Ascending aorta (tissue), 2 donors: ENCODE data around the gene CNTN2. TPM values are rescaled to one million over a fixed set of nuclear protein-coding genes. Genes with fewer than 3 reads are reported as not detected.

Source experiments
- DNase-seq, 2 donors: peaks; one replicate each; pipeline ENCODE4 v3.0.0-alpha.2; 2019; ENCODE audit warnings: low spot score in 2 of 2
- H3K27ac ChIP-seq, 2 donors: fragments of 200-600 bp; sonication (generic); one replicate each; pipeline ENCODE4 v1.5.1; 2016 to 2017; ENCODE audit warnings: mild to moderate bottlenecking in 1 of 2
- H3K27me3 ChIP-seq: fragments of 200-600 bp; sonication (generic); one replicate; pipeline ENCODE4 v1.5.1; 2017
- H3K36me3 ChIP-seq, 2 donors: fragments of 200-600 bp; sonication (generic); one replicate each; pipeline ENCODE4 v1.5.1; 2016
- H3K4me1 ChIP-seq, 2 donors: fragments of 200-600 bp; sonication (generic); one replicate each; pipeline ENCODE4 v1.5.1; 2016 to 2017; ENCODE audit warnings: mild to moderate bottlenecking in 1 of 2
- H3K4me3 ChIP-seq, 2 donors: fragments of 200-600 bp; sonication (generic); one replicate each; pipeline ENCODE4 v1.5.1; 2016 to 2017; ENCODE audit warnings: mild to moderate bottlenecking in 1 of 2
- H3K9me3 ChIP-seq, 2 donors: fragments of 200-600 bp; sonication (generic); one replicate each; pipeline ENCODE4 v1.5.1; 2016
- intact Hi-C: fragments of 100-400 bp; cut with DNase I; formaldehyde crosslinking; loops from one replicate; pipeline ENCODE4 v1.15.1; 2023
- total RNA-seq: library from RNA; depleted of rRNA; stranded (reverse); fragments of >200 nt; gene quantifications from one replicate; pipeline ENCODE4 v1.1.0, GENCODE V29; 2016
- TF ChIP-seq, protein P1 (sequence below), 3 experiments: fragments of 200-600 bp in 2 of 3; fragments of 450-650 bp in 1 of 3; sonication (generic) in 2 of 3; IDR thresholded peaks; one replicate each; pipeline ENCODE4 v1.5.1; 2016 to 2019; ENCODE audit warnings: antibody characterized with exemption in 3 of 3, mild to moderate bottlenecking in 1 of 3, moderate library complexity in 1 of 3

CNTN2 gene
- total RNA-seq, 1 donor from 2014 or later, result 0.32 TPM

- TF ChIP-seq, protein P1, sequence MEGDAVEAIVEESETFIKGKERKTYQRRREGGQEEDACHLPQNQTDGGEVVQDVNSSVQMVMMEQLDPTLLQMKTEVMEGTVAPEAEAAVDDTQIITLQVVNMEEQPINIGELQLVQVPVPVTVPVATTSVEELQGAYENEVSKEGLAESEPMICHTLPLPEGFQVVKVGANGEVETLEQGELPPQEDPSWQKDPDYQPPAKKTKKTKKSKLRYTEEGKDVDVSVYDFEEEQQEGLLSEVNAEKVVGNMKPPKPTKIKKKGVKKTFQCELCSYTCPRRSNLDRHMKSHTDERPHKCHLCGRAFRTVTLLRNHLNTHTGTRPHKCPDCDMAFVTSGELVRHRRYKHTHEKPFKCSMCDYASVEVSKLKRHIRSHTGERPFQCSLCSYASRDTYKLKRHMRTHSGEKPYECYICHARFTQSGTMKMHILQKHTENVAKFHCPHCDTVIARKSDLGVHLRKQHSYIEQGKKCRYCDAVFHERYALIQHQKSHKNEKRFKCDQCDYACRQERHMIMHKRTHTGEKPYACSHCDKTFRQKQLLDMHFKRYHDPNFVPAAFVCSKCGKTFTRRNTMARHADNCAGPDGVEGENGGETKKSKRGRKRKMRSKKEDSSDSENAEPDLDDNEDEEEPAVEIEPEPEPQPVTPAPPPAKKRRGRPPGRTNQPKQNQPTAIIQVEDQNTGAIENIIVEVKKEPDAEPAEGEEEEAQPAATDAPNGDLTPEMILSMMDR (IDR thresholded peaks at IDR 0.05), result no peak
- Histone ChIP-seq H3K36me3 (no peaks in the 10 kb centered on the region), H3K4me1 (no peaks in the 10 kb centered on the region), H3K9me3 (no peaks in the 10 kb centered on the region), H3K27ac (no peak overlapping the region), H3K4me3 (no peak overlapping the region), H3K27me3 (no peaks in the 10 kb centered on the region)
- no peak for DNase-seq
- intact Hi-C loops, result no loop called here
Observed at GRCh38 chr1:205066141-205066818, 23.3 kb downstream of the CNTN2 start.

GRCh38 chr1:205067031-205067430 is 24.0 kb downstream of the CNTN2 start:
- TF ChIP-seq, protein P1 (IDR thresholded peaks at IDR 0.05), result no peak
- DNase-seq, result no peak
- Histone ChIP-seq H3K9me3 (no peaks in the 10 kb centered on the region), H3K27ac (no peak overlapping the region), H3K4me3 (no peak overlapping the region), H3K36me3 (no peaks in the 10 kb centered on the region), H3K27me3 (no peaks in the 10 kb centered on the region), H3K4me1 (no peaks in the 10 kb centered on the region)
- intact Hi-C loops, result no loop called here

DNA sequence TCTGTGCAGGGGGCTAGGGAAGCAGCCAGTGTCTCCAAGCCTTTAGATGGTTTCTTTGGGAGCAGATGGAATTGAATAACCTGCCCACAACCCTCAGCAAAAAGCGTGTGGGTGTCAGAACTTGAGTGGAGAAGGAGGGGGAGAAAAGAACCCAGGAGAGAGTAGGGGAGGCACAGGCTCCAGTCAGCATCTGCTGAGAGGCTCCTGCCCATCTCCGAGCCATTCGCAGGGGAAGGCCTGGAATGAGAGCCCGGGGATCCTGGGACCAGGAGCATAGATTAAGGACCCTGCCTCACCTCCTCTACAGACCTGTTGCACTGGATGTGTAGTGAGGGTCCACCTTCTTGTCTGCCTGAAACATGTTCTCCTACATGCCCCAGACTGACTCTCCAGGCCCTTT is 25.0 kb downstream of the CNTN2 start:
- no peaks in the 10 kb centered on the region for H3K27me3 ChIP-seq
- H3K9me3 ChIP-seq, result no peaks in the 10 kb centered on the region
- no peak overlapping the region for H3K27ac ChIP-seq
- H3K4me1 ChIP-seq, result no peaks in the 10 kb centered on the region
- no peaks in the 10 kb centered on the region for H3K36me3 ChIP-seq
- no peak overlapping the region for H3K4me3 ChIP-seq
- no peak for DNase-seq
- TF ChIP-seq, protein P1 (IDR thresholded peaks at IDR 0.05), result no peak
- intact Hi-C loops, result no loop called here

GRCh38 chr1:205068457-205069040 is 25.5 kb downstream of the CNTN2 start:
- no peaks in the 10 kb centered on the region for H3K4me1 ChIP-seq
- TF ChIP-seq, protein P1 (IDR thresholded peaks at IDR 0.05), result no peak
- H3K9me3 ChIP-seq, result no peaks in the 10 kb centered on the region
- no peaks in the 10 kb centered on the region for H3K36me3 ChIP-seq
- H3K27ac ChIP-seq, result no peak overlapping the region
- H3K27me3 ChIP-seq, result no peaks in the 10 kb centered on the region
- H3K4me3 ChIP-seq, result no peak overlapping the region
- no peak for DNase-seq
- intact Hi-C loops, result no loop called here

- Histone ChIP-seq H3K9me3 (no peaks in the 10 kb centered on the region), H3K36me3 (no peaks in the 10 kb centered on the region), H3K4me3 (no peak overlapping the region), H3K27me3 (no peaks in the 10 kb centered on the region), H3K4me1 (no peaks in the 10 kb centered on the region), H3K27ac (no peak overlapping the region)
- DNase-seq, result no peak
- intact Hi-C loops, result no loop called here
- TF ChIP-seq, protein P1 (IDR thresholded peaks at IDR 0.05), result no peak
Observed at GRCh38 chr1:205069371-205070125, 26.5 kb downstream of the CNTN2 start.
